HG03064 (cell line): Measurements from ENCODE around the gene RBM45.
"Not testable (repeated sequence)": the region's sequence is repeated elsewhere in the genome, so short reads cannot be mapped to it uniquely, and the experiment has no call there.

Experiments
- ATAC-seq: cut with Tn5 transposase; IDR thresholded peaks from one replicate; pipeline ENCODE4 v1.9.1; 2021; ENCODE audit warnings: low read depth; ENCODE audit not compliant: unreplicated experiment

The RBM45 gene, protein sequence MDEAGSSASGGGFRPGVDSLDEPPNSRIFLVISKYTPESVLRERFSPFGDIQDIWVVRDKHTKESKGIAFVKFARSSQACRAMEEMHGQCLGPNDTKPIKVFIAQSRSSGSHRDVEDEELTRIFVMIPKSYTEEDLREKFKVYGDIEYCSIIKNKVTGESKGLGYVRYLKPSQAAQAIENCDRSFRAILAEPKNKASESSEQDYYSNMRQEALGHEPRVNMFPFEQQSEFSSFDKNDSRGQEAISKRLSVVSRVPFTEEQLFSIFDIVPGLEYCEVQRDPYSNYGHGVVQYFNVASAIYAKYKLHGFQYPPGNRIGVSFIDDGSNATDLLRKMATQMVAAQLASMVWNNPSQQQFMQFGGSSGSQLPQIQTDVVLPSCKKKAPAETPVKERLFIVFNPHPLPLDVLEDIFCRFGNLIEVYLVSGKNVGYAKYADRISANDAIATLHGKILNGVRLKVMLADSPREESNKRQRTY

DNA sequence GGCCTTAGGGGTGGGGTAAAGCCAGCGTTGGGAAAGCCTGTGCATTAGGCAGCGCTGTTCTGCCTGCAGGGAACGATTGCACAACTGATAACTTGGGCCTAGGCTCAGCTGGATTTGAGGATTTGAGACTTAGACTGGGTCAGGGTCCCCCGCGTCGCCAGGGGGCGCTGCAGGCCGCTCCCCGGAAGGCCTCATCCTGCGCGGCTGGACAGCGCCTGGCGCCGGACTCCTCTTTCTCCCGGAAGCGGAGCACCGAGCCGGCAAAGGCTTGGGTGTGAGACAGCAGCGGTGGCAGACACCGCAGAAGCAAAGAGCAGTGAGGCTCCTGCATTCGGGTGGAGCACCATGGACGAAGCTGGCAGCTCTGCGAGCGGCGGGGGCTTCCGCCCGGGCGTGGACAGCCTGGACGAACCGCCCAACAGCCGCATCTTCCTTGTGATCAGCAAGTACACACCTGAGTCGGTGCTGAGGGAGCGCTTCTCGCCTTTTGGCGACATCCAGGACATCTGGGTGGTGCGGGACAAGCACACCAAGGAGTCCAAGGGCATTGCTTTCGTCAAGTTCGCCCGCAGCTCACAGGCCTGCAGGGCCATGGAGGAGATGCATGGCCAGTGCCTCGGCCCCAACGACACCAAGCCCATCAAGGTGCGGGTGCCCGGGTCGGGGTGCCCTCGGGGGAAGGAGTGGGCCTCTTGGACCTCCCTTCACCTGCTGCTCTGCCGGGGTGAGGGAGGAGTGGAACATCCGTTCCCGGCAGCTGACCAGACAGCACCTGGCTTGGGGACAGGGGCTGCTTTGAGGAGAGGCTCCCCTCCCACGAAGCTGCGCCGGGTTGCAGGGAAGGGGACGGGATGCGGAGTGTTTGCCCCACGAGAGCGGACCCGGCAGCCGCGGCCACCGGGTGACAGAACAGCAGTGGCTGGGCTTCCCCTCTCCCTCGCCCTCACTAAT, at the start of gene RBM45:
RBM45 (plus strand) TSS at position 236 of the 951 bp plus-strand sequence; CDS start at position 346, 110 bp downstream.
- peak; percentile 89 for ATAC-seq

DNA sequence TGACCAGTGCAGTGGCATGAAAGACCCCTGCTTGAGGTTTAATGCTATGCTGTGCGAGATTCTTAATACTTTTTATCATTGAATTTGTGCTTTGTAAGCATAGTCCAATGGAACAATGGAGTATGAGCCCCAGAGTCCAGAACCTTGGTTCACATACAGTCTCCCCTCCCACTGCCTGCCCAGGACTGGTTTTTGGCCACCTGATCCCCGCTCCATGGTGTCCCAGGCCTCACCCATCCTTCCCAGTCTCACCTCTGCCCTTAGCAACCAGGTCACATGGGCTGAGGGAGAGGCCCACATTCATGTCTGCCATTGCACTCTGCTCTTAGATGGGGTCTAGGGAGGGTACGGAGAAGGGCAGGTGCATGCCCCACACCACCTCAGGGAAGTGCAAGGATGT, 45.9 kb upstream of the RBM45 start:
- ATAC-seq = no peak

DNA sequence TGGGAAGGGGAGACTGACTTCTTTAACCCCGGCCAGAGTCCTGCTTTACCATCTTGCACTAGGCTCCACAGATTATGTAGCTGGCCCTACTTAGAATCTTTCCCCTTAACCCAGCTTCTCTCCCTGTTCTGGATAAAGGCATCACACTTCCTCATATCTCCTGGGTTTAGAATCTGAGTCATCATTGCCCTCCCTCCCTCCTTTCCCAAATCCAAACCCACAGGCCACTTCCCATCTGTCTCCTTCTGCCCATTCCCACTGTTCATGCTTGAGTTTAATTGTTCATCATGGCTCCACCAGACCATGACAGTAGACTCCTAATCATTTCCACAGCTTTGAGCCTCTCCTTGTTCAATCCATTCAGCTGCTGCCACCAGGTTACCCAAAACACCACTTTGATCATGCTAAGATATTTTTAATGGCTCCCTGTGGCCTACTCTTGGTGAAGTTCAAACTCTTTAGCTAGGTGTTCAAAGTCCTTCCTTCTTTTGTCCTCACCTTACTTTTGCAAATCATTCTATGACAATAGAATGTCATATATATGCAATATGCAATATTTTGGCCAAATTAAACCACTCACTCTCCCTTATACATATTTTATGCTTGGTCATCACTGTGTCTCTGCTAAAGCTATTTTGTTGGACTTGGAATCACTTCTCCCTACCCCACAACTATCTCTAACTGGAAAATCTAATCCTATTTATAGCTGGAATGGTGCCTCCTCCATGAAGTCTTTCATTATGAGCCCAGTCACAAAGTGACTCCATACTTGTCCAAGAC, 45.2 kb upstream of the RBM45 start:
- no peak for ATAC-seq

DNA sequence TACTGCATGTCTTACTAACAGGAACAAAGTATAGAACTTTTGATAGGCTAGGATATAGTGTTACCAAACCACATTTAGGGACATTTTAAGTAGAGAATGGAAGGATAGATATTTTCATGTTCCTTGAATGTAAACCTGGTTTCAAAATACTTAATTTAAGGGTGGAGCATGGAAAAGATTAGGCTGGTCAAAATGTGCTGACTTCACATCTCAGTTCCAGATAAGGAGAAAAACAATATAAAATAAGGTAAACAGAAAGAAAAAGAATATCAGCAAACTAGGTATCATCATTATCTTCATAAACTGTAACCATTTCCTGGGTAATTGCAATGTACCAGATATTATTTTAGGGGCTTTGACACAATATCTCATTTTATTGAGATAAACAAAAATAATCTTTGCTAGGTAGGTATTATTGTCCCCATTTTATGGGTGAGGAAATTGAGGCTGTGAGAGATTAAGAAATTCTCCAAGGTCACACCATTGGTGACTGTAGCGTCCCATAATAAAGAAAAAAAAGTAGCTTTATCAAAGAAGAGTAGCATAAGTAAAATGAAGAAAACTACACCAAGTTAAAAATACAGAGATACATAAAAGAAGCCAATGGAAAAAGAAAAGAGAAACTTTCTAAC, 43.3 kb upstream of the RBM45 start:
- ATAC-seq = no peak

DNA sequence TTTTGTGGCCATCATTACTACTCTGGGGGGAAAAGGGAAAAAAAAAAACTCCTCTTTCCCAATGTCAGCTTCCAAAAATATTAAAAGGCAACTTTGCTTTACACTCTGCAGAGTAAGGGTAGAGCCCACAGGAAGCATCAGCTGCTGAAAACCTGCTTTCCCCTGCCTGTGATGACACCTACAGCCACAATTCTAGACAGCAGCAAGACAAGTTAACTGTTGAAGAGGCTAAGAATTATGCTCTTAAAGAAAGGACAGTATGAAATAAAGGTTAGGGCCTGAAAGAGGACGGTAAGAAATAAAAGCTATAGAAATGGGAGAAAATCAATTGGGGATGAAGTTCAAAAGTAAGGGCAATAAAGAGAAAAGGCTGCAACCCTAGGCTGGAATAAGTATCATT, 42.7 kb upstream of the RBM45 start:
- no peak for ATAC-seq

DNA sequence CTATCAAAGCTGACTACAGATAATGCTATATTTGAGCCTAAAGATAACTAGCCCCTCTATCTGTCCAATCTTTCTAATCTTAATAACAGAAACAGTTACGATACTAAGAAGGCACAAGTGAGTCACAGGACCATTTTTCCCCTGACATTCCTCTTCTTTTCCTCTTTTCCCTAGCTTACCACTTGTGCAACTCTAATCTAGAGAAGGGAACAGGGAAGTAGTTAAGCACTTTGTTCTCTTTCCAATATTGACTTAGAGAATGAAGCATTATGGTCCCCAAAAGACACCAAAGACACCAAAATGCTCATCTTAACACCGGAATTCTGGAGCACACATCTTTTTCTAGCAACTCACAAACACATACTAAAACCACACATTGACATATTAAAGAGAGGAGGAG, 41.4 kb upstream of the RBM45 start:
- ATAC-seq = no peak

DNA sequence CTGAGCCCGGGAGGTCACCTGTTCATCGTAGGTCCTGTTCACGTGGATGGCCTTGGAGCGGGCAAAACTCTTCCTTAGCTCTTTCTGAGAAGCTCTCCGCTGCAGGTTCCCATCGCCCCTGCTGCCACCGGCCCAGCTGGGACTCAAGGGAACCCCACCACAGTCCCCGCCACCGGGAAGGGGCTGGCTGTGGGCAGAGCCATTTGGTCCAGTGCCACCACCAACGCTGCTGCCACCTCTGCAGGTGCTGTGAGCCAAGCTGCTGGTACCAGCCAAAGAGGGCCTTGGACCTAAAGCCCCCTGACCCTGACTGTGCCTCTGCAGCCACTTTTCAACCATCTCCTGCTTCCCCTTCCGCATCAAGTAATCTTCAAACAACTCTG, 40.2 kb upstream of the RBM45 start:
- ATAC-seq = no peak

DNA sequence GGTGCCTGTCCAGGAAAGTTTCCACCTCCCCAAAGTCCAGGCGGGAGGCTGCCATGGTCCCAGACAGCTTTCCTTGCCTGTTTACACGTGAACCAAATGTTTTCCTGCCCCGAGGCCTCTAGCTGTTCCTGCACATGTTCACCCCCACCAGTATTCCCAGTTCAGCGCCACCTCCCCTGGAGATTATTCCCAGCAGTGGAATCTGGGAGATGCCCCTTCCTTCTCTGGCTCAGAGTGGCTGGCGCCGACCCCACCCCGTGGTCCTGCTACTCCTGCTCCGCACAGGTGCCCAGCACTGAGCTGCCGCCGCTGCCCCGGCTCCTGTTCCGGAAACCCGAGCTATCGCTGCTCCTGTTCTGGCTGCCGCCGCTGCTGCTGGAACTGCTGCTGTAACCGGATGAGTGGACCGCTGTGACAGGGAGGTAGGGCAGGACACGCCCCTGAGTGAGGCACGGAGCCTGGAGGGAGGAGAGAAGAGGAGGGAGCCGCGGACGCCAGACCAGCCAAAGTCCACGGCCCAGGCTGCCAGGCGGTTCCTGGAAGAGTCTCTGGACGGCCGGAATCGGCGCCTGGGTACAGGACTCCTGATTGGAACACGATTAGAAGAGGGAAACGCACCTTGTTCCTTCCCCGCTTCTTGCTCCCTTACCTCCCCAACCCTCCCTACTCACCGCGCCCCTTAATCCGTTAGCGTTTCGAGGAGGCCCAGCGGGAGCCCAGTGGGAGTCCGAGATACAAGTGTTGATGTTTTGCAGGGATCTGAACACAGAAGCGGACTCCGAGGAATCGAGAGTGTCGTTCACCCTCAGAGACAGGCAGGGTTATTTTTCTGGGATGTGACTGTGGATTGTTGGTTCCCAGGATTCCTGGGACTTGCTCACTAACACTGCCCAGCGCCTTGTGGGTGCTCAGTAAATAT, 39.6 kb upstream of the RBM45 start, which contains the start of gene PDE11A:
PDE11A (minus strand) TSS at position 395 of the 919 bp plus-strand sequence; CDS start at position 55, 340 bp downstream.
- ATAC-seq = no peak

DNA sequence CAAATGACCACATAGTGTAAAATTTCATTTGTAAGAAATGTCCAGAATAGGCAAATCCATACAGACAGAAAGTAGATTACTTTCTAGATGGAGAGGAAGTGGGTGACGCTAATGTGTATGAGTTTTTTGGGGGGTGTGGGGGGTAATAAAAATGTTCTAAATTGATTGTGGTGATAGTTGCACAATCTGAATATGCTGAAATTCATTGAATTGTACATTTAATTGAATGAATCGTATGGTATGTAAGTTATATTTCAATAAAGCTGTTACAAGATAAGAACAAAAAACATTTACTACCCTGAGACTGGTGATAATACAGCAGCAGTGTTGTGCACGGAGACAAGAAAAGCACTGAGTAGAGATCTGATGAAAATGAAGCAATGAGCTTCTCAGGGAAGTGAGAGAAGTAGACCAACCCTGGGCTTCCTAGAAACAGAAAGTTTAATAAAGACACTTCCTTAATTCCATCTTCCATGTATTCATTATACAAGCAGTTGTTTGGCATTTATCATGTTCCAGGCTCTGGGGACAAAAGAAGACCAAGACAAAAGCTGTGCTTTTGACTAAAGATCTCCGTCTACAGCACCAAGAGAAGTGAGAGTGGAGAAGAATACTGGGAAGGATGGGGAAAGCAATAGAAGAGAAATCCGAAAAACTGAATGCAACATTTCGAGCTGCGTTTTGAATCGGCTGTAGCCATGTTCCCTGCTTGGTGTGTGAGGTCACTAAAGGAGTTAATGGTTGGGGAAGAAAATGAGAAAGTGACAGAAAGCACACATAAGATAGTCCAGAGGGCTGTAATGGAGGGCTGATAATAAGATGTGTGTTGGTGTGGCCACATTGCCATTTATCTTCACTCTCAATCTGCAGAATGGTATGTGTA, 37.9 kb upstream of the RBM45 start:
- no peak for ATAC-seq

DNA sequence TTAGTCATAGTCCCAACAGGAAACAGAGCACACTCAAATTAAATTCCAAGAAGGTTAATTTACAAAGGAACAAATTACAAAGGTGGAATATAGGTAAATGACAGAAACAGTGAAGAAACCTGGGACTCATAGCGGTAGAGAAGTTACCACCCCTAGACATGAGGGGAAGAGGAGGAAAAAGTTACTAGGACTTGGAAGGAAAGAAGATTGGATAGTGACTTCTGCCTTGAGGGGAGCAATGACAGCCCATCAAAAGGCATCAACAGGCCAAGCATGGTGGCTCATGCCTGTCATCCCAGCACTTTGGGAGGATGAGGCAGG, 37.3 kb upstream of the RBM45 start:
- ATAC-seq = no peak

DNA sequence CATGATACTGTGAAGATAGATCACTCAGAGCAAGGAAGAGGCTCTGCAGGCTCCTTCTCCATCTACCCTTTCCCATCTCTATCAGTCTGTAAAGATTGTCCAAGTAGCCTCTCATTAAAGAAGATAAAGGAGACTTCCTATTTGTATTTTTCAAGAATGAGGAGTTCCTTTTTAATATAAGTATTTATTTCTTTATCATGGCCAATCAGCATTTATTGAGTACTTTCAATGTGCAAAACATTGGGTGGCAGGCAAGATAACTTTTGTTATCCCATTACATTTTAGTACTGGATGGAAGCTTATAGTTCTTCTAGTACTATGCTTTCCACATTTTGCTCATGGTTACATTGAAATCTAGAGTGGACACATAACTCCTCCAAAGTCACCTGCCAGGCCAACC, 36.1 kb upstream of the RBM45 start:
- ATAC-seq = no peak

DNA sequence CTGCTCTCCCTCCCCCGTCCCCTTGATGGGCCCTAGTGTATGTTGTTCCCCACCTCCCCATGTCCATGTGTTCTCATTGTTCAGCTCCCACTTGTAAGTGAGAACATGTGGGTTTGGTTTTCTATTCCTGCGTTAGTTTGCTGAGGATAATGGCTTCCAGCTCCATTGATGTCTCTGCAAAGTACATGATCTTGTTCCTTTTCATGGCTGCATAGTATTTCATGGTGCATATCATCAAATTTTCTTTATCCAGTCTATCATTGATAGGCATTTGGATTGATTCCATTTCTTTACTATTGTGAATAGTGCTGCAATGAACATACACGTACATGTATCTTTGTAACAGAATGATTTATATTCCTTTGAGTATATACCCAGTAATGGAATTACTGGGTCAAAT, 33.0 kb upstream of the RBM45 start:
- not testable (repeated sequence) for ATAC-seq

DNA sequence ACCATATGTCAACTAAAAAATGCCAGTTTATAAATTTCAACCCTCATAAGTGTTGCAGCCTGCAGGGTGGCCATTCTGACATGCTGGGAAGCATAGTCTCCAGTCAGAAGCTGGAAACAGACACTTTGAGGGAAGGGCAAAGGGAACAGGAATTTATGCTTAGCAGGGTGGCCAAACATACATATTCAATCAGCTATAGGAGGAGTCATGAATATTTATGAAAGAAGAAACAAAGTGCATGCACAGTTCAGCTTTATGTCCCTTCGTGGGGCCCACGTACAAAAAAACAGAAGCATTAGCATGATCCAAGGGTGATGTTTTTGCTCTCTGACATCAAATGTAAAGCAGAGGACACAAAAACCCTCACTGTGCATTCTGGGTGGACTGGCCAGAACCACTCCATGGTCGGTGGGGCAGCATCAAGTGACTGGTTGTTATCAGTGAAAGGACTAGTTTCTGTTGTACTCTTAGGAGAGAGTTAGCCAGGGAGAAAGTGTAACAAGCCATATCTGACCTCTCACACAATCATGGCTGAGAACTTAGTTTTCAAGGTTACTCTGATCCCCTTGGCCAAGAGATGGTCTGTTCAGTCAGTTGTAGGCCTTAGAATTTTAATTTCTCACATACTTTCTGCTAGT, 29.7 kb upstream of the RBM45 start:
- no peak for ATAC-seq

DNA sequence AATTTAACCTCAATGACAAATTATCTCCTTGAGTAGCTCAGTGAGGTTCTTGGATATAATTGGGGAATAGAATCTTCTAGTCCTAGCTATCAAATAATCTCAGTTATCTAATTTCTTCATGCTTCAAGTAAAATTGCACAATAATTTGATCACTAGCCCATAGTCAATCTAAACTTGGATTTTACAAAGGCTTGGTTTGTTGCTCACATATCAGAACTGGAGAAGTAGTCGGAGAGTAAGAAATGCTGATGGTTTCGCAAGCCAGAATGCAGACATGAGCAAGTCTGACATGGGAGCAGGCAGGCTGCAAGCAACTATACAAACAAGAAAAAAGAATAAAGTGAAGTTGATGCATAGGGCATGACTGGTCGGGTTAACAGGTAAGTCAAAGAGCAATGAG, 28.0 kb upstream of the RBM45 start:
- no peak for ATAC-seq

DNA sequence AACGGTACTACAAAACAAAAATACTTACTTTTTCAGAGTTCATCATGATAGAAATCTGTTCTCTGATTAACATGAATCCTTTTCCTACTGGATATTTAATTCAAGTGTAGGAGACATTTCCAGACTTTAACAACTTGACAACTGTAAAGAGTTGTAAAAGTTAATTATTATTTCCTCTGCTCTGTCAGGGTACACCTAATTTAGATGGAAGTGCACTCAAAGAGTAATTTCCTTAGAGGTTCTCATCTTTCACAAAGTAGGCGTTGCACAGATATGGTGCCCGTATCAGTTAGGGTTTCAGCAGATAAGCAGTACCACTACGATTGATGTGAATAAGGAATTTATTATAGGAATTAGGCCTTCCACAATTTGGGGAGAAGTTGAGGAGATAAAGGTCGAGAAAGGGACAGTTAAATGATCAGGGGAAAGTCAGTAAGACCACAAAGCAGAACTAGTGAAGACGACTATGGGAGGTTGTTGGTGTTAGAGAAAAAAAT, 23.4 kb upstream of the RBM45 start:
- ATAC-seq = no peak

DNA sequence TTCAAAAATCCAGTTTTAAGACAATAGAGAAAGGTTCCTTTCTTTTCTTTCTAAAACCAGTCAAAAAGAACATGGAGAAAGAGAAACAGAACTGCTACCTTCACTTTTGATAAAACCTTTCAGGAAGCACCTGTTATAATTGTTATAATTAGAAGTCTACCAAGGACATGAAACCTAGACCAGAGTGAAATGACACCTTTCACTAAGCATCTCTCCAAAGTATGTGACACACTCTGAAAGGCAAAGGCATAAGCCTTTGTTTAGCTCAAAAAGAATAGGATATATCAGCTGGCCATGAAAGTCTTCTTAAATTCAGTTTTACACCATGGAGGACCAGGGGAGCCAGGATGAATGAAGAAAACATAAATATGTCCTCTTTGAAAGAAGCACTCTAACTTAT, 18.8 kb upstream of the RBM45 start:
- no peak for ATAC-seq

DNA sequence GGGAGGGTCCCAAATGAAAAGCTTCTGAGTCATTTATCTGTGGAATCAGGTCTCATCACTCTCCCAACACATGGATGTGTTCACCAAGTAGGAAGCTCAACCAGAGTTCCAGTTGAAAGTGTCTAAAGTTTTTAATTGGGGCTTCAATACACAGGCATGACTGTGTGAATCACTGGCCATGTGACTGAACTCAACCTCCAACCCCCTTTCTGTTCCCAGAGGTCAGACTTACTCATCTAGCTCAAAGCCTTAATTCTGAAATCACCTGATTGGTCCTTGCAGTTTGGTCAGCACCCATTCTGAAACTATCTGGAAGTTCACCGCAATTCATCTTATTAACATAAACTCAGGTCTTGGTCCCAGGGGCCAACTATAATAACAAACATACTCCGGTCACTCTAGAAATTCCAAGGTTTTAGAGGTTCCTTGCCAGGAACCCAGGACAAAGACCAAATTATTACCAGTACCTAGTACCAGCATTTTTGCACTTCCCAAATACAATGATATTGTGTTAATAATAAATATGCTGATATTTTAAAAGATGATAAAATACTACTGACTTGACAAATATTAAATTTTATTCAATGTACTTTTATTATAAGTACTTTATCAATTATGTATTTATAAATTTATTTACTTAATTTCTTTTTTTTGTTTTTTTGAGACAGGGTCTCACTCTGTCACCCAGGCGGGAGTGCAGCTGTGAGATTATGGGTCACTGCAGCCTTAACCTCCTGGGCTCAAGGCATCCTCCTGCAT, 10.7 kb upstream of the RBM45 start:
- no peak for ATAC-seq
